Ovary (tissue), 9 donors: ENCODE results near the gene CHM. TPM values are rescaled to one million over a fixed set of nuclear protein-coding genes. Genes with fewer than 3 reads are reported as not detected.
"Not testable (repeated sequence)": the region's sequence is repeated elsewhere in the genome, so short reads cannot be mapped to it uniquely, and the experiment has no call there.

ENCODE experiments used
- DNase-seq, 5 donors: peaks; one replicate each; pipeline ENCODE4 v3.0.0-alpha.2; 2019 to 2020
- H3K27ac ChIP-seq, 2 donors: fragments of 200-600 bp; one replicate each; pipeline versions ENCODE4 v1.5.1 to v1.8.0; 2019 to 2022
- H3K27me3 ChIP-seq: fragments of 200-600 bp; one replicate; pipeline ENCODE4 v1.8.0; 2022
- H3K36me3 ChIP-seq: fragments of 200-600 bp; sonication (generic); one replicate; pipeline ENCODE4 v1.5.1; 2019
- H3K4me1 ChIP-seq: one replicate; pipeline ENCODE4 v1.8.1; 2013; ENCODE audit warnings: mild to moderate bottlenecking, moderate library complexity; ENCODE audit not compliant: insufficient read depth
- H3K4me3 ChIP-seq: fragments of 200-600 bp; sonication (generic); one replicate; pipeline ENCODE4 v1.5.1; 2017
- H3K9me3 ChIP-seq, 2 donors: fragments of 200-600 bp in 1 of 2; sonication (generic) in 1 of 2; one replicate each; pipeline versions ENCODE4 v1.5.1 to v1.8.1; 2013 to 2019; ENCODE audit warnings: mild to moderate bottlenecking in 1 of 2, moderate library complexity in 1 of 2
- CTCF ChIP-seq, 3 donors: fragments of 450-650 bp in 2 of 3; fragments of 200-600 bp in 1 of 3; IDR thresholded peaks; one replicate each; pipeline versions ENCODE4 v1.5.1 to v1.8.0; 2016 to 2022; ENCODE audit warnings: antibody characterized with exemption in 3 of 3, mild to moderate bottlenecking in 1 of 3
- EP300 ChIP-seq: sonication (generic); formaldehyde crosslinking; IDR thresholded peaks from one replicate; pipeline ENCODE4 v1.6.1; 2017; ENCODE audit warnings: antibody characterized with exemption
- POLR2A ChIP-seq: fragments of 450-650 bp; IDR thresholded peaks from one replicate; pipeline ENCODE4 v1.6.1; 2017; ENCODE audit warnings: antibody characterized with exemption, mild to moderate bottlenecking, moderate library complexity
- WGBS, 3 donors: extraction: QIAGEN DNeasy Blood & Tissue Kit in 1 of 3; methylation state at CpG; one replicate each; pipeline versions ENCODE4 v1.1.5 to v1.1.7; 2013 to 2017; 5-methylcytosine and 5-hydroxymethylcytosine counted together
- intact Hi-C, 4 donors: fragments of 100-400 bp; cut with DNase I; formaldehyde crosslinking; loops; one replicate each; pipeline versions ENCODE4 v1.11.0 to v1.15.1; 2022 to 2023
- polyA plus RNA-seq, 2 donors: library from polyadenylated mRNA; stranded (reverse); fragments of 200-250 nt in 1 of 2; fragments of 350-450 nt in 1 of 2; fragmentation: Illumina TruSeq in 1 of 2; extraction: RNeasy Lipid Tissue Mini Kit (QIAGEN cat#74804) in 1 of 2; gene quantifications; one replicate each; pipeline ENCODE4 v1.2.3, GENCODE V29; 2013 to 2014
- total RNA-seq, 7 donors: library from RNA; depleted of rRNA in 2 of 7; stranded (reverse); fragments of >200 nt in 2 of 7; fragmentation: NEBNext Ultra II Directional in 3 of 7; extraction: Animal tissue kit (Norgen Biotek cat#: 25700) in 3 of 7; gene quantifications; one replicate each; pipeline versions ENCODE4 v1.1.0 to v1.2.4, GENCODE V29; 2016 to 2023
- donor health status: DM: no; HTN: no; CAD: no; lungs with moderate emphysema.
- donor health status: DM: no; HTN: no; CAD: no.
- donor health status: Bipolar disorder and iron deficiency.
- donor health status: DM: yes; HTN: yes; CAD: no.
- donor health status: DM: no; HTN: no; CAD: no.
- donor health status: DM: yes; HTN: yes; CAD: no.

The CHM gene
- total and polyA plus RNA-seq, 9 donors, result 9.5 to 23.9 (median 18.2) TPM

- Histone ChIP-seq H3K36me3 (no peaks in the 10 kb centered on the region), H3K27me3 (no peaks in the 10 kb centered on the region), H3K9me3 (no peaks in the 10 kb centered on the region), H3K4me1 (no peaks in the 10 kb centered on the region), H3K27ac (no peak overlapping the region), H3K4me3 (no peak overlapping the region)
- intact Hi-C loops, result no loop called here
- DNase-seq, result no peak
- TF ChIP-seq CTCF (IDR thresholded peaks at IDR 0.05) (no peak), POLR2A (no peak), EP300 (no peak)
Measured at GRCh38 chrX:86033385-86033784, 14.0 kb downstream of the CHM start.

- intact Hi-C loops, result no loop called here
- 33 to 47% (median 43%) methylated on average over 2 of the region's 2 CpGs for WGBS, 3 donors
Measured at GRCh38 chrX:86028681-86029080, 18.7 kb downstream of the CHM start.

GRCh38 chrX:86023811-86024210, 23.5 kb downstream of the CHM start:
- Histone ChIP-seq H3K4me3 (no peak overlapping the region), H3K27ac (no peak overlapping the region), H3K4me1 (no peaks in the 10 kb centered on the region), H3K36me3 (no peaks in the 10 kb centered on the region), H3K9me3 (no peaks in the 10 kb centered on the region), H3K27me3 (no peaks in the 10 kb centered on the region)
- no peak for TF ChIP-seq CTCF (IDR thresholded peaks at IDR 0.05)
- TF ChIP-seq EP300, result no peak
- no peak for TF ChIP-seq POLR2A
- no peak for DNase-seq
- intact Hi-C loops, result no loop called here

More at GRCh38 chrX:86028681-86029080, 18.7 kb downstream of the CHM start:
- Histone ChIP-seq H3K27me3 (no peaks in the 10 kb centered on the region), H3K4me1 (no peaks in the 10 kb centered on the region), H3K4me3 (no peak overlapping the region), H3K27ac (no peak overlapping the region), H3K36me3 (no peaks in the 10 kb centered on the region), H3K9me3 (no peaks in the 10 kb centered on the region)
- DNase-seq, result no peak
- TF ChIP-seq CTCF (IDR thresholded peaks at IDR 0.05), result no peak
- TF ChIP-seq EP300, result no peak

GRCh38 chrX:86021652-86022289, 25.6 kb downstream of the CHM start:
- TF ChIP-seq CTCF (IDR thresholded peaks at IDR 0.05), result no peak
- no peak for TF ChIP-seq EP300
- no peak for TF ChIP-seq POLR2A
- Histone ChIP-seq H3K27ac (no peak overlapping the region), H3K36me3 (no peaks in the 10 kb centered on the region), H3K27me3 (no peaks in the 10 kb centered on the region), H3K4me1 (no peaks in the 10 kb centered on the region), H3K4me3 (no peak overlapping the region), H3K9me3 (no peaks in the 10 kb centered on the region)
- intact Hi-C loops, result no loop called here
- DNase-seq, result no peak

GRCh38 chrX:86016139-86016538, 31.2 kb downstream of the CHM start:
- Histone ChIP-seq H3K4me3 (no peak overlapping the region), H3K4me1 (no peaks in the 10 kb centered on the region), H3K27me3 (no peaks in the 10 kb centered on the region), H3K27ac (no peak overlapping the region), H3K9me3 (no peaks in the 10 kb centered on the region), H3K36me3 (no peaks in the 10 kb centered on the region)
- intact Hi-C loops, result no loop called here
- TF ChIP-seq EP300 (no peak), CTCF (IDR thresholded peaks at IDR 0.05) (no peak), POLR2A (no peak)
- 77 to 83% (median 80%) methylated on average over 4 of the region's 4 CpGs for WGBS, 3 donors
- no peak for DNase-seq

- intact Hi-C loops, H3K9me3 ChIP-seq, H3K36me3 ChIP-seq, H3K4me1 ChIP-seq, H3K4me3 ChIP-seq, DNase-seq, H3K27me3 ChIP-seq, H3K27ac ChIP-seq: not testable (repeated sequence)
- WGBS, 3 donors, result 79 to 86% (median 81%) methylated on average over 4 of the region's 4 CpGs
Measured at GRCh38 chrX:86014959-86015358, 32.4 kb downstream of the CHM start.
